Thymus (tissue), 11 donors: ENCODE data around the gene LRCH1. TPM values are rescaled to one million over a fixed set of nuclear protein-coding genes. Genes with fewer than 3 reads are reported as not detected.

ENCODE experiments used
- DNase-seq, 9 donors: peaks; one replicate each; pipeline ENCODE4 v3.0.0-alpha.2; 2013; ENCODE audit warnings: low spot score in 9 of 9, low read depth in 6 of 9, missing footprints in 1 of 9
- H3K27ac ChIP-seq, 2 donors: one replicate each; pipeline ENCODE4 v1.5.1; 2013; ENCODE audit warnings: control low read depth in 1 of 2, low read depth in 1 of 2, low read length in 1 of 2, mild to moderate bottlenecking in 1 of 2, moderate library complexity in 1 of 2
- H3K27me3 ChIP-seq, 2 donors: one replicate each; pipeline ENCODE4 v1.5.1; 2013; ENCODE audit warnings: low read length in 1 of 2; ENCODE audit not compliant: control insufficient read depth in 2 of 2, insufficient read depth in 1 of 2
- H3K36me3 ChIP-seq, 2 donors: one replicate each; pipeline ENCODE4 v1.5.1; 2013; ENCODE audit warnings: low read length in 1 of 2, mild to moderate bottlenecking in 1 of 2, moderate library complexity in 1 of 2; ENCODE audit not compliant: control insufficient read depth in 2 of 2, insufficient read depth in 2 of 2
- H3K4me1 ChIP-seq, 2 donors: one replicate each; pipeline ENCODE4 v1.5.1; 2013; ENCODE audit warnings: low read length in 2 of 2; ENCODE audit not compliant: control insufficient read depth in 2 of 2, insufficient read depth in 2 of 2
- H3K4me3 ChIP-seq, 2 donors: one replicate each; pipeline ENCODE4 v1.5.1; 2013; ENCODE audit warnings: low read length in 2 of 2, control low read depth in 1 of 2, mild to moderate bottlenecking in 1 of 2
- H3K9me3 ChIP-seq, 2 donors: one replicate each; pipeline ENCODE4 v1.5.1; 2013; ENCODE audit warnings: low read length in 1 of 2, mild to moderate bottlenecking in 1 of 2; ENCODE audit not compliant: control insufficient read depth in 2 of 2, insufficient read depth in 1 of 2
- WGBS: extraction: QIAGEN DNeasy Blood & Tissue Kit; methylation state at CpG from one replicate; pipeline ENCODE4 v1.1.7; 2013; 5-methylcytosine and 5-hydroxymethylcytosine counted together
- polyA plus RNA-seq: library from polyadenylated mRNA; stranded (reverse); fragments of 200-250 nt; gene quantifications from one replicate; pipeline ENCODE4 v1.2.3, GENCODE V29; 2013
- total RNA-seq: library from RNA; stranded (reverse); fragments of 120-200 nt; gene quantifications from one replicate; pipeline ENCODE4 v1.2.4, GENCODE V29; 2013
- donor health status: healthy.

Gene LRCH1
- total and polyA plus RNA-seq, 2 donors: 9.1 to 13.7 TPM

- Histone ChIP-seq H3K4me1 (no peaks in the 10 kb centered on the region), H3K9me3 (no peaks in the 10 kb centered on the region), H3K36me3 (peaks cover 7 to 74% of the 10 kb centered on the region in 2 donors), H3K27ac (no peak overlapping the region), H3K27me3 (no peaks in the 10 kb centered on the region), H3K4me3 (no peak overlapping the region)
- no peak for DNase-seq
- WGBS: 99% methylated on average over 3 of the region's 3 CpGs
These were observed 230.5 kb downstream of the LRCH1 start for GRCh38 chr13:46783504-46783903.

- 97% methylated on average over 6 of the region's 6 CpGs for WGBS
These were observed 242.4 kb downstream of the LRCH1 start for GRCh38 chr13:46795321-46795720.

GRCh38 chr13:46796129-46796514 is 243.2 kb downstream of the LRCH1 start:
- H3K4me1 ChIP-seq: peaks cover 9 to 23% of the 10 kb centered on the region in 2 donors
- H3K9me3 ChIP-seq: no peaks in the 10 kb centered on the region
- DNase-seq: no peak
- peak overlapping the region; percentile 92 to 97 for H3K4me3 ChIP-seq
- peaks cover 0 to 9% of the 10 kb centered on the region in 2 donors for H3K36me3 ChIP-seq
- 85% methylated on average over 5 of the region's 5 CpGs for WGBS
- H3K27me3 ChIP-seq: no peaks in the 10 kb centered on the region
- peak overlapping the region in 1 of 2 donors; percentile 90 for H3K27ac ChIP-seq

More at GRCh38 chr13:46795321-46795720, 242.4 kb downstream of the LRCH1 start:
- Histone ChIP-seq H3K27ac (no peak overlapping the region), H3K36me3 (peaks cover 0 to 17% of the 10 kb centered on the region in 2 donors), H3K4me1 (peaks cover 9 to 23% of the 10 kb centered on the region in 2 donors), H3K9me3 (no peaks in the 10 kb centered on the region), H3K4me3 (no peak overlapping the region), H3K27me3 (no peaks in the 10 kb centered on the region)
- no peak for DNase-seq

GRCh38 chr13:46796515-46797474 is 243.8 kb downstream of the LRCH1 start, which contains the start of gene ESD:
Gene ESD (minus strand): TSS chr13:46797161. CDS start chr13:46791413, 5,748 bp downstream.
- H3K4me1 ChIP-seq: peaks cover 9 to 23% of the 10 kb centered on the region in 2 donors
- WGBS: 1% methylated on average over 77 of the region's 77 CpGs
- no peaks in the 10 kb centered on the region for H3K27me3 ChIP-seq
- peak; percentile 62 to 95 (median 87) for DNase-seq
- H3K4me3 ChIP-seq: peak within 1 kb of the TSS; percentile 92 to 97
- peak within 1 kb of the TSS; percentile 90 to 94 for H3K27ac ChIP-seq
- H3K9me3 ChIP-seq: no peaks in the 10 kb centered on the region
- peaks cover 0 to 8% of the 10 kb centered on the region in 2 donors for H3K36me3 ChIP-seq

- H3K36me3 ChIP-seq: peaks cover 0 to 4% of the 10 kb centered on the region in 2 donors
- H3K27me3 ChIP-seq: no peaks in the 10 kb centered on the region
- H3K9me3 ChIP-seq: no peaks in the 10 kb centered on the region
- 82% methylated on average over 9 of the region's 9 CpGs for WGBS
- peak in 1 of 9 donors; percentile 2 for DNase-seq
- peaks cover 9 to 23% of the 10 kb centered on the region in 2 donors for H3K4me1 ChIP-seq
- H3K27ac ChIP-seq: peak overlapping the region; percentile 90 to 94
- peak overlapping the region; percentile 92 to 97 for H3K4me3 ChIP-seq
These were observed 244.7 kb downstream of the LRCH1 start for GRCh38 chr13:46797501-46798237.

- 95% methylated on average over 4 of the region's 4 CpGs for WGBS
- H3K27me3 ChIP-seq: no peaks in the 10 kb centered on the region
- H3K27ac ChIP-seq: no peak overlapping the region
- H3K36me3 ChIP-seq: no peaks in the 10 kb centered on the region
- H3K9me3 ChIP-seq: no peaks in the 10 kb centered on the region
- H3K4me3 ChIP-seq: no peak overlapping the region
- no peak for DNase-seq
- H3K4me1 ChIP-seq: peaks cover 9 to 23% of the 10 kb centered on the region in 2 donors
These were observed 246.2 kb downstream of the LRCH1 start for GRCh38 chr13:46799139-46799538.

GRCh38 chr13:46801858-46802257 is 248.9 kb downstream of the LRCH1 start:
- peaks cover 0 to 9% of the 10 kb centered on the region in 2 donors for H3K4me1 ChIP-seq
- 92% methylated on average over 1 of the region's 1 CpG for WGBS
- H3K27ac ChIP-seq: no peak overlapping the region
- H3K27me3 ChIP-seq: no peaks in the 10 kb centered on the region
- no peak overlapping the region for H3K4me3 ChIP-seq
- H3K36me3 ChIP-seq: no peaks in the 10 kb centered on the region
- no peak for DNase-seq
- H3K9me3 ChIP-seq: no peaks in the 10 kb centered on the region
